Middle frontal gyrus (tissue), 1 donor: ENCODE measurements around the gene RAB3IL1.

Experiments used
- DNase-seq: peaks from one replicate; pipeline ENCODE4 v3.0.0-alpha.2; 2015; ENCODE audit warnings: low spot score; ENCODE audit errors: extremely low spot score

The RAB3IL1 gene

GRCh38 chr11:61905801-61906521 lies 11.4 kb downstream of the RAB3IL1 start:
- no peak for DNase-seq

- DNase-seq, result no peak
Measured at GRCh38 chr11:61905067-61905696, 12.2 kb downstream of the RAB3IL1 start.

- DNase-seq, result no peak
Measured at GRCh38 chr11:61904539-61905048, 12.8 kb downstream of the RAB3IL1 start.

GRCh38 chr11:61903845-61904244 lies 13.5 kb downstream of the RAB3IL1 start:
- DNase-seq, result no peak

DNA sequence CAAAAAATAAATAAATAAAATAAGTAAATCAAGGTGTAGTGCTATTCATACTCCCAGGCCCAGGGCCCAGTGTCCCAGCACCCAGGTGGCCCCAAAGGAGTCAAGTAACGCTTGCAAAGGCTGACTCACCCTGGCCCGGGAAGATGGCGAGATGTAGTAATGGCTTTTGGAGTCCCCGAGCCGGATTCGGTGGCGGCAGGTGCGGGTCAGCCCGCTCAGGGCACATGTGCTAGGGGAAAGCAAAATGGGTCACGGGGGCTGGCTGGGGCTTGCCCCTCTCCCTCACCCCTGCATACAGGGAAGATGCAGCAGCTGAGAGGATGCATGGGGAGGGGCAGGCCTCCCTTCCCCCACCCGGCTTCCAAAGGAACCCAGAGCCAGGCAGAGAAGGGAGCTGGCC lies 15.1 kb downstream of the RAB3IL1 start:
- DNase-seq, result no peak

GRCh38 chr11:61901397-61901796 lies 16.0 kb downstream of the RAB3IL1 start:
- DNase-seq, result no peak

DNA sequence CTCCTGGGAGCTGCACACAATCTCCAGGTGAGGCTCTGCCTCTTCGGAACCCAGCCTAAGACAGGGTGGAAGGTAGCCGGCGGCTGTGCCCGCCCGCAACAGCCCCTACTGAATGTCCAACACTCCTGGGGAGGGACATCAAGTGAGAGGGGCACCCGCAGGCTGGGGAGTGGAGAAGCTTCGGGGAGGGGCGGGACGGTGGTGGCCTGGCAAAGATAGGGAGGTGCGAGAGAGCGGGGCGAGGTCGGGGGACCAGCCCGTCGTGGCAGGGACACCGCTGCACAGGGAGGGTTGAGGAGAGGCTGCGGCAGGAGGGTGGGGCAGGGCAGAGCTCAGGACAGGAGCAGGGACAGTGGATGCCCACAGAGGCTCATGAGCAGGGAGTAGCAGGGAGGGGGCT lies 17.1 kb downstream of the RAB3IL1 start:
- DNase-seq, result no peak

DNA sequence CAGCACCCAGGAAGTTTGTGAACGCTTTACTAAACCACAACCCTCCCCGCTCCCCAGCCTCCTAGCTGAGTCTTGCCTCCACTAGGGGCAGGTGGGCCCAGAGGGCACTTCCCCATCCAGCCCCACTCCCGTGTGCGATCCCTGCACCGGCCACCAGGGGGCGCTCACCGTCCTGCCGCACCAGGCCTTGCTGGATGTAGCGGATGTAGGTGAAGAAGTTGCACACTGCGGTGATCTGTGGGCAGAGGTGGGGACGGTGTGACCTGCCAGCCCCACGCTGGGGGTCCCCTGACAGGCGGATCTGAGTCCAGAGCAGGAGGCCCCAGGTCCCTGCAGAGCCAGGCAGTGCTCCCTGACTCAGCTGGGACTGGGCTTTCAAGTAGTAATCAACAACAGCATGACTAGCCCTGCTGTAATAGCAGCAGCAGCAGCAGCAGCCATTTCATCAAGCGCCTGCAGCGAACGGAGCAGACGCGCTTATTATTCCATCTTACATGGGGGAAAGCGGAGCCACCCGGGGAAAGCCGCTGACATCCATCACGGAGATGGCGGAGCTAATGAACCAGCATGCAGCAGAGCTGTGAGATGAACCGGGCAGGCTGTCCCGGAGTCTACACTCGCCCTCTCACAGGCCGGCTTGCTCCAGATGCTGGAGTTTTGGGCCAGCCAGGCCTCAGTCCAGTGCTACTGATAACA lies 18.1 kb downstream of the RAB3IL1 start:
- DNase-seq, result no peak

DNA sequence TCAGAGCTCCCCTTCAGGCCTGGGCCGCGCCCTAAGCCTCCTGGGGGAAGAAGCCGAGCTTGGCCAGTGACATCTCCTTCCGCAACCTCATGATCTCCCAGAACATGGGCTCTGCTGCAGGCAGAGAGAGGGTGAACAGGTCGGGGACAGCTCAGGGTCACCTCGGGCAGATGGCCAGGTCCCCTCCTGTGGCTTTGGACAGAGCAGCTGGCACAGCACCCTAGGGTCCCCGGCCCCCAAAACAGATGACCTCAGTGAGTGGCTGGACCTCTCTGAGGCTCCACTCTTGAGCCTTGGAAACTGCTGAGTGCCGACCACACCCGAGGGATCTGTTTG lies 19.2 kb downstream of the RAB3IL1 start:
- DNase-seq, result no peak

- peak; percentile 53 for DNase-seq
Measured at GRCh38 chr11:61897387-61898246, 19.7 kb downstream of the RAB3IL1 start.

DNA sequence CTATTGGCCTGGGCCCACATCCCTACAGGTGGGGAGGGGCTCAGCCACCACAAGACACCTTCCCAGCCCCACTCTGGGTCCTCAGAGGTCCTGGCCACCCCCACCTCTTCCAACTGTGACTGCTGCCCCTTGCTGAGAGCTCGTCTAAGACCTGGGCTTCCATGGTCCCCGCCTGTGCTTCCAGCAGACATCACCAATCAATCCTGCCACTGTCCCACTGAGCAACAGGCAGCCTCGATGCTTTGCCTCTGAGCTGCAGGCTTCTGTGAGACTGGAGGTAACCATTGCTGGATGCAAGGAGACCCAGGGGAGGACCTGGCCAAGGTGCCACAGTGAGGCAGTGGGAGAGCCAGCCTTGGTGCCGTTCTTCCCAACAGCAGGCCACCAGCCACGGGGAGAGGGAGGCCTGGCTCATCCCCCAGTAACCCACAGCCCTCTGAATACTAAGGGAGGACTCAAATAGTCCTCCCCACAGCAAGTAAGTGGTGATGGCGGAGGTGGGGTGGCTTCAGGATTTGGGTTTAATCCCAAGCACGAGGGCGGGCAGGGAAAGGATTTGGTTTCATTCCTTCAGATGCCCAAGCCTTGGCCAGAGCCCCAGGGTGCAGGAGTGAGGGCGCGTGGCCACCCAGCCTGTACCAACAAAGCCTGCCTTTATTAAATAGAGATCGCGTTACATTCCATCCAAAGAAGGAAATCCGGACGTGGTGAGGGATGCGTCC lies 20.5 kb downstream of the RAB3IL1 start:
- DNase-seq, result no peak

GRCh38 chr11:61895718-61896059 lies 21.7 kb downstream of the RAB3IL1 start:
- DNase-seq, result no peak

DNA sequence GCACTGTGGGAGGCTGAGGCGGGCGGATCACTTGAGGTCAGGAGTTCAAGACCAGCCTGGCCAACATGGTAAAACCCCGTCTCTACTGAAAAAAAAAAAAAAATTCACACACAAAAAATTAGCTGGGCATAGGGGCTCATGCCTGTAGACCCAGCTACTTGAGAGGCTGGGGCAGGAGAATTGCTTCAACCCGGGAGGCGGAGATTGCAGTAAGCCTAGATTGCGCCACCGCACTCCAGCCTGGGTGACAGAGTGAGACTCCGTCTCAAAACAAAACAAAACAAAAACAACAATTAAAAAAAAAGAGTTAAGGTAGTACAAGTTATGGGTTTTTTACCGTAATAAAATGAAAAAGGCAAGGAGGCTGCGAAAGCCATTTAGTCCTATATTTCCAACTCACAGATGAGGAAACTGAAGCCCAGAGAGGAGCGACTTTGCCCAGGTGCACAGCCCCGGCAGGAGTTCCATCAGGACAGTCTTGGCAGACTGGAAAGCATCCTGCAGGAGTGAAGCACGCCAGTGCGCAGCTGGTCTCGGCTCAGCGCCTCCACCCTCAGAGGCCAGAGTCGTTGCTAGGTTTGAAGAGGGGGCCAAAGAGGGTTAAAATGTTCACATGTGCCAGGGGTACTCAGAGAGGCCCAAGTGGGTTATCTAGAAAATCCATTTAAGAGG lies 22.2 kb downstream of the RAB3IL1 start:
- no peak for DNase-seq

DNA sequence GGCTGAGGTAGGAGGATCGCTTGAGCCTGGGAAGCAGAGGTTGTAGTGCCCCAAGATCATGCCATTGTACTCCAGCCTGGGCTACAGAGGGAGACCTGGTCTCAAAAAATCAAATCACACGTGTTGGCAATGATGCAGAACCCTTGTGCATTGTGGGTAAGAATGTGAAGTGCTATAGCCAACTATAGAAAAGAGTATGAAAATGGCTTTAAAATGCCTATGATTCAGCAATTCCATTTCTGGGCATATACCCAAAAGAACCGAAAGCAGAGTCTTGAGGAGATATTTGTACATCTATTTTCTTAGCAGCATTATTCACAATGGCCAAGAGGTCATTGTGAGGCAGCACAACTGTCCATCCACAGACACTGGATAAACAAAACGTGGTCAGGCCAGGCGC lies 23.4 kb downstream of the RAB3IL1 start:
- no peak for DNase-seq

GRCh38 chr11:61892085-61892370 lies 25.3 kb downstream of the RAB3IL1 start:
- DNase-seq, result no peak

DNA sequence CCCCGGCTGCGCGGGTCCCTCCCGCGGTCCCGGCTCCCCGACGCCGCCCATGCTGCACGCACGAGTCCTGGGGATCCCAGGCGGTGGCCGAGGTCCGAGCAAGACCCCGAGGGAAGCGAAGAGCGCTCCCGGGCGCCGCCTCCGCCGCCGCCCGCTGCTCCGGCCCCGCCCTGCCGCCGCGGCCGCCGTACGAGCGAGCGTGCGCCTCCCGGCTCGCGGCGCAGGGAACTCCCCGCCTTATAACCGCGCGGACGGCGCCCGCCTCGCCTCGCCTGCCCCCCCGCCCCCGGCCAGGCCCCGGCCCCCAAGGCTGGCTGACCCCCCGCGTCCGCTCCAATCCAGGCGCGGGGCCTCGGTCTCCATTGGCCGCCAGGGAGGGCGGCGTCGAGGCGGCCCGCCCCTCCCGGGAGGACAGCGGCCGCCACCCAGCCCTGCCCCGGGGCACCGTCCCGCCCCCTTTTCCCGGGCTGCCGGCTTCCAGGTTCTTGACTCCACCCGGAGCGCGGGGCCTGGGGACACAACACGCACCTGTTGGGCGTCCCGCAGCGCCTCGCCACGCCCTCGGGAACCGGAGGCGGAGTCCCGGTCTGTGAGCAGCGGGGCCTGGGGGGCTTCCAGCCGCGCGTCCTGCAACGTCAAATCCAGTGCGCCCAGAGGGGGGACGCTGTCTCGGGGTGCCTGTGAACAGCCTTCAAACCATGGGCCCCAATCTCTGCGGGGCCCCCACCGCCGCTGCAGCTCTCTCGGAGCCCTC lies 25.9 kb downstream of the RAB3IL1 start, which contains the start of gene FADS3:
TSS of gene FADS3 (minus strand) at position 215 of the 754 bp plus-strand sequence. CDS start at position 51, 164 bp downstream.
- DNase-seq, result peak; percentile 65

DNA sequence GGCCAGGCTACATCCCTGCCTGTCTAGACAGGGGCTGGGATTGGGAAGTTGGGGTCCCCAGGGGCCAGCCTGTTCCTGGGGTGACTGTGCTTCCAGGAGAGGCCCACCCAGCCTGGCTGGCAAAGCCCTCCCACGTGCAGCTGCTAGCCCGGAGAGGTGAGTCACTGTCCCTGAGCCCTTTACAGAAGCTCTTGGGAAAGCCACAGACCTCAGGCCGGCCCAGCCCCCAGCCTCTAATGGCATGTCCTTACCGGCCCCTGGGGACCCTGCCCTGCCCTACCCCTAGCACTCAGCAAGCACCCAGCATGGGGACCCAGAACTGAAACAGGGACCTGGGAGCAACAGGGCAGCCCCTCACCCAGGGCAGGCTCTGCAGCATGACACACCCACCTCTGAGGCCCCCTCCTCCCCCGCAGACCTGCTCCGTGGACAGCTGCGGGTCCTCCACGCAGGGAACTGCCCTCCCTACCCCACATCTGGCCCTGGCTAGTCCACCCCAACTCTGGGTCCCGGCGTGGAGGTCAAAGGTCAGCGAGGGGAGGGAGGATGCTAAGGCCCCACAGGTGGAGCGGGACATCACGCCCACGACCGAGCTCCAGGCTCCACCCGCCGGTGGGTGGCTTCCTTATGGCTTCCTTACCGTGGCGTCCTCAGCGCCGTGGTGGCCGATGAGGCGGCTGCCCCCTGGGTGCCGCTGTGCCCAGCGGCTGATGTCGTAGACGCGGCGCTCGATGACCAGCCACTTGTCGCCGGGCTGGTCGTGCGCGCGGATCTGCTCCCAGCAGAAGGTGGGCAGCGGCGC lies 26.6 kb downstream of the RAB3IL1 start:
- no peak for DNase-seq

- no peak for DNase-seq
Measured at GRCh38 chr11:61889831-61890230, 27.5 kb downstream of the RAB3IL1 start.

DNA sequence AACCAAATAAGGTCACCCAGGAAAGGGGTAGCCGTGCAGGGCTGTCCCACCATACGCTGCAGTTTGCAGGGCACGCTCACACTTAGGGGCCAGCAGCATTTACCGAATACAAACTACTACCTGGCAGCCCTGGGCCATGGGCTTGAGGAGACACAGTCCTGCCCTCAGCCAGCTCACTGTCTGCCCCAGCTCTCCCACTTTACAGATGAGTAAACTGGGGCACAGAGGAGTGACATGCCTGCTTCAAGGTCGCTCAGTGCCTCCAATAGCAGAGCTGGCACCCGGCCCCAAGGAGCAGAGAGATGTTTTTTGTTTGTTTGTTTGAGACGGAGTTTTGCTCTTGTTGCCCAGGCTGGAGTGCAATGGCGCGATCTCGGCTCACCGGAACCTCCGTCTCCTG lies 28.8 kb downstream of the RAB3IL1 start:
- no peak for DNase-seq
